ENCODE measurements around the gene NETO2. TPM values are rescaled to one million over a fixed set of nuclear protein-coding genes. Genes with fewer than 3 reads are reported as not detected.

NETO2 gene
- total and polyA plus RNA-seq, 2 experiments from 2014 or later = 7.8 to 15.2 TPM

DNA sequence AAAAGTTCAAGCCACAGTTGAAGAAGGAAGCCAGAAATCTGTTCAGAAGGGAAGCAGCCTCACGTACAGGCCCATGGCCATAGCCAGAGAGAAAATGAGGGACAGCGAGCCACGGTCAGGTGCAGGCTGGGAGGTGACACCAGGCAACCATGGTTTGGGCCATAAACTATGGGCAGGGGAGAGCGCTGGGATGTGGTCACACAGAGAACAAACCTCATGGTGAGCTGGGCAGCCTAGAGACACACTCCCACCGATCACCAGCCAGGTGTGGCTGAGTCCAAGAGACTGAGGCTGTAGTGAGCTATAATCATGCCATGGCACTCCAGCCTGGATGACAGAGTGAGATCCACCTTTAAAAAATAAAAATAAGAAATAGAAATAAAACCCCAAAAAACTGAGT lies 76.5 kb downstream of the NETO2 start:
- Histone ChIP-seq H3K36me3 (replicated peaks; ENCODE audit: insufficient read depth, low read depth) (no peaks in the 10 kb centered on the region), H3K79me2 (no peaks in the 10 kb centered on the region), H2AFZ (no peak overlapping the region), H3K27me3 (no peaks in the 10 kb centered on the region), H3K9me3 (ENCODE audit: low read depth) (no peaks in the 10 kb centered on the region), H3K27ac (no peak overlapping the region), H3K9me2 (replicated peaks; ENCODE audit: insufficient read depth) (no peaks in the 10 kb centered on the region), H3K4me3 (no peak overlapping the region), H3K4me2 (no peak overlapping the region), H3K4me1 (ENCODE audit: insufficient read depth) (no peaks in the 10 kb centered on the region), H4K20me1 (ENCODE audit: insufficient read depth, poor library complexity, severe bottlenecking) (no peaks in the 10 kb centered on the region)
- 91% methylated on average over 5 of the region's 5 CpGs for WGBS (ENCODE audit: low lambda C conversion rate, missing lambda C conversion rate)
- DNase-seq (ENCODE audit: low spot score) = no peak
- TF ChIP-seq EZH2phosphoT487 (IDR thresholded peaks at IDR 0.05; ENCODE audit: low read depth, severe bottlenecking, unreplicated experiment) = no peak
- TF ChIP-seq EZH2 (IDR thresholded peaks at IDR 0.05; ENCODE audit: borderline replicate concordance) = no peak
- TF ChIP-seq, protein P1, sequence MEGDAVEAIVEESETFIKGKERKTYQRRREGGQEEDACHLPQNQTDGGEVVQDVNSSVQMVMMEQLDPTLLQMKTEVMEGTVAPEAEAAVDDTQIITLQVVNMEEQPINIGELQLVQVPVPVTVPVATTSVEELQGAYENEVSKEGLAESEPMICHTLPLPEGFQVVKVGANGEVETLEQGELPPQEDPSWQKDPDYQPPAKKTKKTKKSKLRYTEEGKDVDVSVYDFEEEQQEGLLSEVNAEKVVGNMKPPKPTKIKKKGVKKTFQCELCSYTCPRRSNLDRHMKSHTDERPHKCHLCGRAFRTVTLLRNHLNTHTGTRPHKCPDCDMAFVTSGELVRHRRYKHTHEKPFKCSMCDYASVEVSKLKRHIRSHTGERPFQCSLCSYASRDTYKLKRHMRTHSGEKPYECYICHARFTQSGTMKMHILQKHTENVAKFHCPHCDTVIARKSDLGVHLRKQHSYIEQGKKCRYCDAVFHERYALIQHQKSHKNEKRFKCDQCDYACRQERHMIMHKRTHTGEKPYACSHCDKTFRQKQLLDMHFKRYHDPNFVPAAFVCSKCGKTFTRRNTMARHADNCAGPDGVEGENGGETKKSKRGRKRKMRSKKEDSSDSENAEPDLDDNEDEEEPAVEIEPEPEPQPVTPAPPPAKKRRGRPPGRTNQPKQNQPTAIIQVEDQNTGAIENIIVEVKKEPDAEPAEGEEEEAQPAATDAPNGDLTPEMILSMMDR (IDR thresholded peaks at IDR 0.05; ENCODE audit: poor library complexity) = no peak

DNA sequence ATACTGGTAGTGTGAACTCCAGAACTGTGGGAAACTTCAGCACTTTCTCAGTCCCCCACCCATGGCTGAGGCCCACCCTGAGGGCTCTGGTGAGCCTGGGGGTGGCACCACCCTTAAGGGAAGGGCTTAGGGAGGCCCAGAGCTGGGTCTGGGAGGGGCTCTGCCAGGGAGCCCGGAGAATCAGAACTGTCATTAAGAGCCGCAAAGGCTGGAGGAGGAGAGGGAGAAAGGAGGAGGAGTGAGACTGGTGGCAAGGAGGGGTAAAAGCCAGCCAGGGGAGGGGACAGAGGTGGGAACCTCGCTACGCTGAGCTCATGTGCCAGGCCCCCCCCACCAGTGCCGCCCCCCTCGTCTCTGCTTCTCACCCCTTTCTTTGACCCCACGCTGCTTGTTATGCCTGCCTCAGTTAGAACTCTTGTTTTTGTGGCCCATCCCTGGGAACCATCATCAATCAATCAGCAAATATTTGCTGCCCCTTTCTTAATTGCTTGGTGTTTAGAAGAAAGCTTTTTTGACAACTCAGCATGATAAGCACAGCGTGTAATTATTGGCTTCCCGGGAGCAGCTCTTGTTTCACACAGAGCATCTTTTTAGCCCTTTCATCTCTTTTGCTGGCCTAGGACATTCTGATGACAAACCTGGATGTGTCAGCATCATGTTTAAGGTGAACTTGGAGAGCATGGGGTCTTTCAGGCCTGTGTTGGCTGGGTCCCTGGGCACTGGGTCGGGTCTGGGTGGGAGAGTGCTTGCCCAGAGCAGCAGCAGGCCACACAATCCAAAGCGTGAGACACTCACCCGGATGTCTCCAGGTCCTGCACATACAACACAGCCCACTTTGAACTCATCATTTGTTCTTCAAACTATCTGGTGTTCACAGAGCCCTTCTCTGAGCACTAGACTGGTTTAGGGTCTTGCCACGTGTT lies 77.7 kb downstream of the NETO2 start:
- Histone ChIP-seq H3K27me3 (no peaks in the 10 kb centered on the region), H3K79me2 (no peaks in the 10 kb centered on the region), H3K9me2 (replicated peaks; ENCODE audit: insufficient read depth) (no peaks in the 10 kb centered on the region), H3K4me2 (no peak overlapping the region), H3K36me3 (replicated peaks; ENCODE audit: insufficient read depth, low read depth) (no peaks in the 10 kb centered on the region), H4K20me1 (ENCODE audit: insufficient read depth, poor library complexity, severe bottlenecking) (no peaks in the 10 kb centered on the region), H2AFZ (no peak overlapping the region), H3K4me3 (no peak overlapping the region), H3K9me3 (ENCODE audit: low read depth) (no peaks in the 10 kb centered on the region), H3K27ac (no peak overlapping the region), H3K4me1 (ENCODE audit: insufficient read depth) (no peaks in the 10 kb centered on the region)
- WGBS (ENCODE audit: low lambda C conversion rate, missing lambda C conversion rate) = 34% methylated on average over 11 of the region's 13 CpGs
- no peak for DNase-seq (ENCODE audit: low spot score)
- TF ChIP-seq EZH2phosphoT487 (IDR thresholded peaks at IDR 0.05; ENCODE audit: low read depth, severe bottlenecking, unreplicated experiment) (no peak), EZH2 (IDR thresholded peaks at IDR 0.05; ENCODE audit: borderline replicate concordance) (no peak)
- TF ChIP-seq, protein P1 (IDR thresholded peaks at IDR 0.05; ENCODE audit: poor library complexity) = no peak

DNA sequence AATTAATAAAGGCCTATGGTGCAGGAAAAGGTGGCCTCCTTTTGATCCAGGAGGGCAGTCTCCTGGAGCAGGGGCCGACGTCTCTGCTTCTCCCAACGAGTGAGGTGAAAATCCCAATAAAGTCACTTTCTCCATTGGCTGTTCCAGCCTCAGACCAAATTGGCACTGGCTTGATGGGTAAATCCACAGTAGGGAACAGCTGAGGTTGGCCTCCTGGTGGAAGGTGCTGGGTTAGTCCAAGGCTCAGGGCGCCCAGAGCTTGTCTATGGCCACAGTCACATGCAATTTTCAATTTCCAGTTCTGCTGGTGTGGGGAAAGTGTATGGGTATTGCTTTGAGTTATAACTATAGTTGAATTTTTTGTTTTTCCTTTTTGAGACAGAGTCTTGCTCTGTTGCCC lies 79.0 kb downstream of the NETO2 start:
- WGBS (ENCODE audit: low lambda C conversion rate, missing lambda C conversion rate) = 93% methylated on average over 4 of the region's 4 CpGs
- Histone ChIP-seq H3K36me3 (replicated peaks; ENCODE audit: insufficient read depth, low read depth) (no peaks in the 10 kb centered on the region), H3K9me3 (ENCODE audit: low read depth) (no peaks in the 10 kb centered on the region), H4K20me1 (ENCODE audit: insufficient read depth, poor library complexity, severe bottlenecking) (no peaks in the 10 kb centered on the region), H3K4me2 (no peak overlapping the region), H3K27ac (no peak overlapping the region), H3K9me2 (replicated peaks; ENCODE audit: insufficient read depth) (no peaks in the 10 kb centered on the region), H3K27me3 (no peaks in the 10 kb centered on the region), H3K4me1 (ENCODE audit: insufficient read depth) (no peaks in the 10 kb centered on the region), H3K79me2 (no peaks in the 10 kb centered on the region), H3K4me3 (no peak overlapping the region), H2AFZ (no peak overlapping the region)
- DNase-seq (ENCODE audit: low spot score) = no peak
- TF ChIP-seq EZH2phosphoT487 (IDR thresholded peaks at IDR 0.05; ENCODE audit: low read depth, severe bottlenecking, unreplicated experiment) (no peak), EZH2 (IDR thresholded peaks at IDR 0.05; ENCODE audit: borderline replicate concordance) (no peak)
- TF ChIP-seq, protein P1 (IDR thresholded peaks at IDR 0.05; ENCODE audit: poor library complexity) = no peak
